ENCODE measurements around the gene PSME3IP1.

PSME3IP1 gene

GRCh38 chr16:57132470-57132869 lies 53.4 kb downstream of the PSME3IP1 start:
- H3K4me3 ChIP-seq (replicated peaks; ENCODE audit: low read depth, low read length): no peak overlapping the region
- TF ChIP-seq, protein P1, sequence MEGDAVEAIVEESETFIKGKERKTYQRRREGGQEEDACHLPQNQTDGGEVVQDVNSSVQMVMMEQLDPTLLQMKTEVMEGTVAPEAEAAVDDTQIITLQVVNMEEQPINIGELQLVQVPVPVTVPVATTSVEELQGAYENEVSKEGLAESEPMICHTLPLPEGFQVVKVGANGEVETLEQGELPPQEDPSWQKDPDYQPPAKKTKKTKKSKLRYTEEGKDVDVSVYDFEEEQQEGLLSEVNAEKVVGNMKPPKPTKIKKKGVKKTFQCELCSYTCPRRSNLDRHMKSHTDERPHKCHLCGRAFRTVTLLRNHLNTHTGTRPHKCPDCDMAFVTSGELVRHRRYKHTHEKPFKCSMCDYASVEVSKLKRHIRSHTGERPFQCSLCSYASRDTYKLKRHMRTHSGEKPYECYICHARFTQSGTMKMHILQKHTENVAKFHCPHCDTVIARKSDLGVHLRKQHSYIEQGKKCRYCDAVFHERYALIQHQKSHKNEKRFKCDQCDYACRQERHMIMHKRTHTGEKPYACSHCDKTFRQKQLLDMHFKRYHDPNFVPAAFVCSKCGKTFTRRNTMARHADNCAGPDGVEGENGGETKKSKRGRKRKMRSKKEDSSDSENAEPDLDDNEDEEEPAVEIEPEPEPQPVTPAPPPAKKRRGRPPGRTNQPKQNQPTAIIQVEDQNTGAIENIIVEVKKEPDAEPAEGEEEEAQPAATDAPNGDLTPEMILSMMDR (IDR thresholded peaks at IDR 0.05; ENCODE audit: low read depth, low read length, missing control alignments): no peak
- DNase-seq (ENCODE audit: extremely low read depth, low read depth): no peak

- TF ChIP-seq, protein P1 (IDR thresholded peaks at IDR 0.05; ENCODE audit: low read depth, low read length, missing control alignments): no peak
These were observed 54.4 kb downstream of the PSME3IP1 start for GRCh38 chr16:57131351-57131970.

DNA sequence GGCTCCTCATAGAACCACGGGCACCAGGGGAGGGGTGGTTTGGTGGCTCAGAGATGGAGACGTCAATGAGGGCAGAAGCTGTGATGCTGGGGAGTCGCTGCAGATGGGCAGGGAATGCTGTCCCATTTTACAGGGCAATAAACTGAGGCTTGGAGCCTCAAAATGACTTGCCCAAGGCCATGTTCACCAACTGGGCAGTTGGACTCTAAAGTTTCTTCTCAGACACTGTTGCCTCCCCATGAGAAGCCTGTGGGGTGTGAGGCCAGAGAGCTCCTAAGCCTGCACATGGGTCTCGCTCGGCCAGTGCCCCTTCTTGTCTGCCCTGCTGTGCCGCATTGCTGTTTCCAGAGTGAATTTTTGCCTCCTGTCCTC lies 54.9 kb downstream of the PSME3IP1 start:
- H3K4me3 ChIP-seq (replicated peaks; ENCODE audit: low read depth, low read length): no peak overlapping the region
- DNase-seq (ENCODE audit: extremely low read depth, low read depth): no peak
- TF ChIP-seq, protein P1 (IDR thresholded peaks at IDR 0.05; ENCODE audit: low read depth, low read length, missing control alignments): no peak

More at GRCh38 chr16:57131351-57131970, 54.4 kb downstream of the PSME3IP1 start:
- no peak for DNase-seq (ENCODE audit: extremely low read depth, low read depth)
- no peak overlapping the region for H3K4me3 ChIP-seq (replicated peaks; ENCODE audit: low read depth, low read length)

- TF ChIP-seq, protein P1 (IDR thresholded peaks at IDR 0.05; ENCODE audit: low read depth, low read length, missing control alignments): no peak
- no peak overlapping the region for H3K4me3 ChIP-seq (replicated peaks; ENCODE audit: low read depth, low read length)
- no peak for DNase-seq (ENCODE audit: extremely low read depth, low read depth)
These were observed 57.0 kb downstream of the PSME3IP1 start for GRCh38 chr16:57128771-57129389.

- TF ChIP-seq, protein P1 (IDR thresholded peaks at IDR 0.05; ENCODE audit: low read depth, low read length, missing control alignments): no peak
- H3K4me3 ChIP-seq (replicated peaks; ENCODE audit: low read depth, low read length): no peak overlapping the region
- no peak for DNase-seq (ENCODE audit: extremely low read depth, low read depth)
These were observed 58.0 kb downstream of the PSME3IP1 start for GRCh38 chr16:57127836-57128235.

GRCh38 chr16:57127037-57127763 lies 58.6 kb downstream of the PSME3IP1 start:
- no peak overlapping the region for H3K4me3 ChIP-seq (replicated peaks; ENCODE audit: low read depth, low read length)
- no peak for DNase-seq (ENCODE audit: extremely low read depth, low read depth)
- TF ChIP-seq, protein P1 (IDR thresholded peaks at IDR 0.05; ENCODE audit: low read depth, low read length, missing control alignments): no peak

Data from HFF-Myc (cell line).